SU-DHL-6 (cell line): ENCODE measurements around the gene ZMYM2.

Source experiments
- EZH2phosphoT487 ChIP-seq: fragments of 200-600 bp; sonication (generic), shearing (Covaris generic); conservative IDR thresholded peaks from 2 replicates; pipeline ENCODE4 v1.6.1; 2018; ENCODE audit warnings: mild to moderate bottlenecking, antibody characterized with exemption, low read length, moderate library complexity, mixed read lengths
- TF ChIP-seq, protein P1 (sequence below): fragments of 200-600 bp; sonication (generic); IDR thresholded peaks from one replicate; pipeline ENCODE4 v1.5.1; 2017; ENCODE audit warnings: antibody characterized with exemption, mild to moderate bottlenecking, low read length, moderate library complexity; ENCODE audit not compliant: insufficient read depth, poor library complexity, severe bottlenecking

DNA sequence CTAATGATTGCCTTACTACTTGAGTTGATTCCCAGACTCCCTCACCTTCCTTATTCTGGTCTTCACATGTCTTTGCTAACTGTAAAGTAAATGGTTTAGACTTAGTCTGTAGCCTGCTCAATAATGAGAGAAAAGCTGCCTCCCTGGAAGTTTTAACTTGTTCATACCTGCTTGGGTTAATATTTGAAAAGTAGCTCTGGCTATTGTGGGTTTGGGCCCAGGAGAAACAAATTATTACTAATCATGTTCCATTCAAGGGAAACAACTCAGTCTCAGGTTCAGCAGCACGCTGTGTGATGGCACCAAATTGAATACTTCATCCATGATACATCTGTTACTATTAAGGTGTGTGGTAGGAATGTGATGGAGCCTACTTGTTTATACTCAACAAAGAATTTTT is 75.0 kb downstream of the ZMYM2 start:
- TF ChIP-seq, protein P1, sequence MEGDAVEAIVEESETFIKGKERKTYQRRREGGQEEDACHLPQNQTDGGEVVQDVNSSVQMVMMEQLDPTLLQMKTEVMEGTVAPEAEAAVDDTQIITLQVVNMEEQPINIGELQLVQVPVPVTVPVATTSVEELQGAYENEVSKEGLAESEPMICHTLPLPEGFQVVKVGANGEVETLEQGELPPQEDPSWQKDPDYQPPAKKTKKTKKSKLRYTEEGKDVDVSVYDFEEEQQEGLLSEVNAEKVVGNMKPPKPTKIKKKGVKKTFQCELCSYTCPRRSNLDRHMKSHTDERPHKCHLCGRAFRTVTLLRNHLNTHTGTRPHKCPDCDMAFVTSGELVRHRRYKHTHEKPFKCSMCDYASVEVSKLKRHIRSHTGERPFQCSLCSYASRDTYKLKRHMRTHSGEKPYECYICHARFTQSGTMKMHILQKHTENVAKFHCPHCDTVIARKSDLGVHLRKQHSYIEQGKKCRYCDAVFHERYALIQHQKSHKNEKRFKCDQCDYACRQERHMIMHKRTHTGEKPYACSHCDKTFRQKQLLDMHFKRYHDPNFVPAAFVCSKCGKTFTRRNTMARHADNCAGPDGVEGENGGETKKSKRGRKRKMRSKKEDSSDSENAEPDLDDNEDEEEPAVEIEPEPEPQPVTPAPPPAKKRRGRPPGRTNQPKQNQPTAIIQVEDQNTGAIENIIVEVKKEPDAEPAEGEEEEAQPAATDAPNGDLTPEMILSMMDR: no peak
- no peak for TF ChIP-seq EZH2phosphoT487
